H1 (cell line): Measurements from ENCODE around the gene ACKR3. TPM values are rescaled to one million over a fixed set of nuclear protein-coding genes. Genes with fewer than 3 reads are reported as not detected.

Experiments
- TBP ChIP-seq: IDR thresholded peaks from 2 replicates; pipeline ENCODE4 v1.6.1; 2011; ENCODE audit warnings: low read depth, low read length, improper control_type of control experiment
- polyA plus RNA-seq, 7 experiments: library from polyadenylated mRNA; depleted of rRNA in 3 of 7; stranded (reverse) in 5 of 7; unstranded in 2 of 7; fragments of >200 nt in 5 of 7; fragments of 200-250 nt in 2 of 7; gene quantifications; 1 replicate in 5 of 7; 2 replicates in 1 of 7; 4 replicates in 1 of 7; pipeline versions ENCODE4 v1.2.1 to v1.2.3, GENCODE V29; 2011 to 2013; ENCODE audit warnings: missing spikeins in 2 of 7, mixed read lengths in 2 of 7
- total RNA-seq: library from RNA; stranded (reverse); fragmentation: NEBNext Ultra II Directional; extraction: Animal tissue kit (Norgen Biotek cat#: 25700); gene quantifications from 2 replicates; pipeline ENCODE4 v1.2.1, GENCODE V29; 2021

The ACKR3 gene
- total and polyA plus RNA-seq, 2 of the 8 experiments (the other 6 are each of a cell fraction or from before 2014, with no cell fraction given): 1.4 to 24.4 TPM

DNA sequence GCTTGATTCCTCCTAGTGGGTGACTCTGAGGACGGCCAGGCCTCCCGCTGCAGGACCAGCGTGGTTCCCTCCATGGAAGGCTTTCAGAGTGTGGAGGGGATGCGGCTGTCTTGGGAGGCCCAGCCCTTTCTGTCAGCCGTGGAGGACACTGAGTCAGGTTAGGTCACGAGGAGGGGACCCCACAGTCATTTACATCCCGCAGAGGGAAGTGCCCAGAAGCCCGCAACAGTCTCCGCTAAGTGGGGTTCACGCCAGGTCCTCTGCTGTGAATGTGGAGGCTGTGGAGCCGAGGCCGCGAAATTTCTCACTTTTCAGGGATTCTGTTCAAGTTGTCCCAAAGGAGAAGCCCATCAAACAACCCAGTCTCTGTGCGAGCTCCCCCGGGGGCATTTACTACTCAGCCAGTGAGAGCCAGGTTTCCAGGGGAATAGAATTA, 8.8 kb downstream of the ACKR3 start (continued):
- TF ChIP-seq TBP: no peak
